WTC11 (cell line): ENCODE results near the gene UGP2. TPM values are rescaled to one million over a fixed set of nuclear protein-coding genes. Genes with fewer than 3 reads are reported as not detected.

Experiments used
- ATAC-seq: fragments of 200-7000 bp; cut with Tn5 transposase; 2 replicates; pipeline ENCODE4 v1.10.0; 2021; ENCODE audit warnings: mild to moderate bottlenecking, moderate library complexity
- CTCF ChIA-PET: fragments of 300-600 bp; sonication (Branson Sonifier 250); formaldehyde crosslinking; loops from one replicate; lab custom pipeline; 2021; ENCODE audit warnings: antibody characterized with exemption; lab: Charles Lee
- POLR2A ChIA-PET: fragments of 350-600 bp; sonication (Branson Sonifier 250); formaldehyde crosslinking; loops from one replicate; lab custom pipeline; 2021; ENCODE audit warnings: antibody characterized with exemption; lab: Charles Lee
- DNase-seq: peaks from one replicate; pipeline ENCODE4 v3.0.0; 2021; ENCODE audit warnings: low spot score
- H3K27ac Mint-ChIP-seq: 2 replicates; pipeline ENCODE4 v1.8.0; 2021; ENCODE audit warnings: mixed read lengths
- H3K27me3 Mint-ChIP-seq: 2 replicates; pipeline ENCODE4 v1.8.0; 2021; ENCODE audit warnings: low read depth, mild to moderate bottlenecking, moderate library complexity, mixed read lengths
- H3K36me3 Mint-ChIP-seq: 2 replicates; pipeline ENCODE4 v1.8.0; 2021; ENCODE audit warnings: mixed read lengths
- H3K4me1 Mint-ChIP-seq: 2 replicates; pipeline ENCODE4 v1.8.0; 2022; ENCODE audit warnings: mixed read lengths
- H3K4me3 Mint-ChIP-seq: 2 replicates; pipeline ENCODE4 v1.8.0; 2021; ENCODE audit warnings: mild to moderate bottlenecking, moderate library complexity, mixed read lengths
- H3K9me3 Mint-ChIP-seq: 2 replicates; pipeline ENCODE4 v1.8.0; 2021; ENCODE audit warnings: mixed read lengths
- ATF1 ChIP-seq: sonication (generic); formaldehyde crosslinking; IDR thresholded peaks from 2 replicates; pipeline ENCODE4 v1.8.1; 2023; ENCODE audit warnings: mild to moderate bottlenecking, moderate library complexity, missing genetic modification reagents
- EMX1 ChIP-seq: fragments of 250-450 bp; sonication (Bioruptor Pico); IDR thresholded peaks from 2 replicates; pipeline ENCODE4 v1.8.0; 2021; ENCODE audit warnings: mild to moderate bottlenecking
- ESRRA ChIP-seq: sonication (generic); formaldehyde crosslinking; IDR thresholded peaks from 2 replicates; pipeline ENCODE4 v1.8.1; 2022; ENCODE audit warnings: mild to moderate bottlenecking, missing genetic modification reagents, borderline replicate concordance
- ETV6 ChIP-seq: sonication (generic); formaldehyde crosslinking; IDR thresholded peaks from 2 replicates; pipeline ENCODE4 v1.8.1; 2022; ENCODE audit warnings: mild to moderate bottlenecking, missing genetic modification reagents
- FOXK1 ChIP-seq: sonication (generic); formaldehyde crosslinking; IDR thresholded peaks from 2 replicates; pipeline ENCODE4 v1.8.0; 2022; ENCODE audit warnings: mild to moderate bottlenecking, moderate library complexity, missing genetic modification reagents
- GABPB1 ChIP-seq: sonication (generic); formaldehyde crosslinking; IDR thresholded peaks from 2 replicates; pipeline ENCODE4 v1.8.1; 2023; ENCODE audit warnings: mild to moderate bottlenecking, missing genetic modification reagents
- HMGA2 ChIP-seq: fragments of 250-450 bp; sonication (Bioruptor Pico); IDR thresholded peaks from 2 replicates; pipeline ENCODE4 v1.4.0; 2021; ENCODE audit warnings: mild to moderate bottlenecking, moderate library complexity
- IRF2 ChIP-seq: sonication (generic); formaldehyde crosslinking; IDR thresholded peaks from 2 replicates; pipeline ENCODE4 v1.8.0; 2022; ENCODE audit warnings: low read depth, missing genetic modification reagents, borderline replicate concordance
- JUN ChIP-seq: sonication (generic); formaldehyde crosslinking; IDR thresholded peaks from 2 replicates; pipeline ENCODE4 v1.8.0; 2023; ENCODE audit warnings: mild to moderate bottlenecking, missing genetic modification reagents
- NFYB ChIP-seq: sonication (generic); formaldehyde crosslinking; conservative IDR thresholded peaks from 2 replicates; pipeline ENCODE4 v1.8.0; 2022; ENCODE audit warnings: low read depth, missing genetic modification reagents
- OVOL2 ChIP-seq: fragments of 250-450 bp; sonication (Bioruptor Pico); IDR thresholded peaks from 2 replicates; pipeline ENCODE4 v1.9.0; 2021; ENCODE audit warnings: mild to moderate bottlenecking, borderline replicate concordance
- PRRX2 ChIP-seq: fragments of 250-450 bp; sonication (Bioruptor Pico); IDR thresholded peaks from 2 replicates; pipeline ENCODE4 v1.8.0; 2021; ENCODE audit warnings: mild to moderate bottlenecking
- SOX15 ChIP-seq: fragments of 250-450 bp; sonication (Bioruptor Pico); IDR thresholded peaks from 2 replicates; pipeline ENCODE4 v1.9.0; 2021; ENCODE audit warnings: mild to moderate bottlenecking
- SP1 ChIP-seq: sonication (generic); formaldehyde crosslinking; conservative IDR thresholded peaks from 2 replicates; pipeline ENCODE4 v1.8.1; 2022; ENCODE audit warnings: missing genetic modification reagents
- ZNF121 ChIP-seq: sonication (generic); formaldehyde crosslinking; IDR thresholded peaks from 2 replicates; pipeline ENCODE4 v1.8.0; 2023; ENCODE audit warnings: missing genetic modification reagents
- ZNF232 ChIP-seq: sonication (generic); formaldehyde crosslinking; IDR thresholded peaks from 2 replicates; pipeline ENCODE4 v1.8.0; 2022; ENCODE audit warnings: mild to moderate bottlenecking, missing genetic modification reagents
- total RNA-seq: library from RNA; stranded (reverse); gene quantifications from 3 replicates; pipeline ENCODE4 v1.2.3, GENCODE V29; 2021
- TF ChIP-seq, protein P1 (sequence below): fragments of 250-450 bp; sonication (Bioruptor Pico); conservative IDR thresholded peaks from 2 replicates; pipeline ENCODE4 v1.9.0; 2021; ENCODE audit warnings: mild to moderate bottlenecking
- TF ChIP-seq, protein P2 (sequence below): sonication (generic); formaldehyde crosslinking; IDR thresholded peaks from 2 replicates; pipeline ENCODE4 v1.8.1; 2023; ENCODE audit warnings: mild to moderate bottlenecking, missing genetic modification reagents, borderline replicate concordance
- TF ChIP-seq, protein P3 (sequence below): sonication (generic); formaldehyde crosslinking; conservative IDR thresholded peaks from 2 replicates; pipeline ENCODE4 v1.8.1; 2023; ENCODE audit warnings: mild to moderate bottlenecking, low read depth, missing genetic modification reagents, moderate library complexity
- TF ChIP-seq, protein P4 (sequence below): fragments of 250-450 bp; sonication (Bioruptor Pico); IDR thresholded peaks from 2 replicates; pipeline ENCODE4 v1.9.0; 2021; ENCODE audit warnings: moderate library complexity, mild to moderate bottlenecking, inconsistent platforms, borderline replicate concordance

Gene UGP2
- total RNA-seq, 1 experiment from 2014 or later, result 543 TPM

DNA sequence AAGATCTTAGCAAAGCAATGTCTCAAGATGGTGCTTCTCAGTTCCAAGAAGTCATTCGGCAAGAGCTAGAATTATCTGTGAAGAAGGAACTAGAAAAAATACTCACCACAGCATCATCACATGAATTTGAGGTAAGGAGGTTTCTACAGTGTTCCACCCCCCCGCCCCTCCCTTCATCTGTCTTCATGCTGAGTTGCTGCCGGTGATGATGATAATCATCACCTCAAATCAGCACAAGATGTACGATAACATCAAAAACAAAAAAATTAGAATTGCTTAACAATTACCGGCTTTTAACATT, 14.6 kb downstream of the UGP2 start:
- Mint-ChIP-seq H3K36me3 (peaks cover 70% of the 10 kb centered on the region), H3K27me3 (no peaks in the 10 kb centered on the region), H3K27ac (peak overlapping the region; percentile 81), H3K9me3 (no peaks in the 10 kb centered on the region), H3K4me3 (no peak overlapping the region), H3K4me1 (peaks cover 70% of the 10 kb centered on the region)
- DNase-seq, result no peak
- no peak for ATAC-seq
- POLR2A ChIA-PET, result interaction anchor here (1.6 kb wide), 1 partner anchor 14 kb away, joined by 5 read pairs; the partner anchor contains the start of gene UGP2
- CTCF ChIA-PET, result interaction anchor here (0.7 to 1.9 kb wide), 2 partner anchors 10 to 157 kb away, joined by 3 to 4 read pairs; no protein-coding TSS in a partner anchor
- TF ChIP-seq, protein P1, sequence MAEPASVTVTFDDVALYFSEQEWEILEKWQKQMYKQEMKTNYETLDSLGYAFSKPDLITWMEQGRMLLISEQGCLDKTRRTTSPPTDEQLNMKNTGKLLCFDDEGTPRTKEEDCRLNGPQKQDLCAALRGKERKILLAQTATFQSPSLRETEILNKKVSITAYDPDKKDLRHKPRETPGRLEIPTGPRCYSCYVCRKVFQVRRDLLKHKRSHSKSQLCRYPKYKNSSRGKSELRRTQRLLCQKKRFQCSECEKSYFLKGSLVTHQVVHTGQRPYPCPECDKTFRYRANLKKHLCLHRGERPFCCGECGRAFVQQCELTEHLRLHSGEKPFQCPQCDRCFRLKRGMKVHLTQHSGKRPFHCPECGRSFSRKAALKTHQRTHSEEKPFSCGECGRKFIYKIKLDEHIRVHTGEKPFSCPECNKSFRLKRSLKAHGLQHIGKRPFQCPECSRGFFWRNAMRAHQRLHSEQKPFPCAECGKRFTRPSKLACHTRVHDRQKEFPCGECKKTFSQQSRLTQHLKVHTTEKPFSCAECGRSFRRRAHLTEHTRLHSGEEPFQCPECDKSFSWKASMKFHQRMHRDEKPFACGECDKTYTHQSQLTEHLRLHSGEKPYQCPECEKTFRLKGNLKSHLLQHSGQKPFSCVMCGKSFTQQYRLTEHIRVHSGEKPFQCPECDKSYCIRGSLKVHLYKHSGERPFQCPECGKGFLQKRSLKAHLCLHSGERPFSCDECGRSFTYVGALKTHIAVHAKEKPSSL, result no peak
- TF ChIP-seq PRRX2 (CRISPR knock-in tag), result no peak
- TF ChIP-seq, protein P2, sequence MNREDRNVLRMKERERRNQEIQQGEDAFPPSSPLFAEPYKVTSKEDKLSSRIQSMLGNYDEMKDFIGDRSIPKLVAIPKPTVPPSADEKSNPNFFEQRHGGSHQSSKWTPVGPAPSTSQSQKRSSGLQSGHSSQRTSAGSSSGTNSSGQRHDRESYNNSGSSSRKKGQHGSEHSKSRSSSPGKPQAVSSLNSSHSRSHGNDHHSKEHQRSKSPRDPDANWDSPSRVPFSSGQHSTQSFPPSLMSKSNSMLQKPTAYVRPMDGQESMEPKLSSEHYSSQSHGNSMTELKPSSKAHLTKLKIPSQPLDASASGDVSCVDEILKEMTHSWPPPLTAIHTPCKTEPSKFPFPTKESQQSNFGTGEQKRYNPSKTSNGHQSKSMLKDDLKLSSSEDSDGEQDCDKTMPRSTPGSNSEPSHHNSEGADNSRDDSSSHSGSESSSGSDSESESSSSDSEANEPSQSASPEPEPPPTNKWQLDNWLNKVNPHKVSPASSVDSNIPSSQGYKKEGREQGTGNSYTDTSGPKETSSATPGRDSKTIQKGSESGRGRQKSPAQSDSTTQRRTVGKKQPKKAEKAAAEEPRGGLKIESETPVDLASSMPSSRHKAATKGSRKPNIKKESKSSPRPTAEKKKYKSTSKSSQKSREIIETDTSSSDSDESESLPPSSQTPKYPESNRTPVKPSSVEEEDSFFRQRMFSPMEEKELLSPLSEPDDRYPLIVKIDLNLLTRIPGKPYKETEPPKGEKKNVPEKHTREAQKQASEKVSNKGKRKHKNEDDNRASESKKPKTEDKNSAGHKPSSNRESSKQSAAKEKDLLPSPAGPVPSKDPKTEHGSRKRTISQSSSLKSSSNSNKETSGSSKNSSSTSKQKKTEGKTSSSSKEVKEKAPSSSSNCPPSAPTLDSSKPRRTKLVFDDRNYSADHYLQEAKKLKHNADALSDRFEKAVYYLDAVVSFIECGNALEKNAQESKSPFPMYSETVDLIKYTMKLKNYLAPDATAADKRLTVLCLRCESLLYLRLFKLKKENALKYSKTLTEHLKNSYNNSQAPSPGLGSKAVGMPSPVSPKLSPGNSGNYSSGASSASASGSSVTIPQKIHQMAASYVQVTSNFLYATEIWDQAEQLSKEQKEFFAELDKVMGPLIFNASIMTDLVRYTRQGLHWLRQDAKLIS (CRISPR knock-in tag), result no peak
- TF ChIP-seq, protein P3, sequence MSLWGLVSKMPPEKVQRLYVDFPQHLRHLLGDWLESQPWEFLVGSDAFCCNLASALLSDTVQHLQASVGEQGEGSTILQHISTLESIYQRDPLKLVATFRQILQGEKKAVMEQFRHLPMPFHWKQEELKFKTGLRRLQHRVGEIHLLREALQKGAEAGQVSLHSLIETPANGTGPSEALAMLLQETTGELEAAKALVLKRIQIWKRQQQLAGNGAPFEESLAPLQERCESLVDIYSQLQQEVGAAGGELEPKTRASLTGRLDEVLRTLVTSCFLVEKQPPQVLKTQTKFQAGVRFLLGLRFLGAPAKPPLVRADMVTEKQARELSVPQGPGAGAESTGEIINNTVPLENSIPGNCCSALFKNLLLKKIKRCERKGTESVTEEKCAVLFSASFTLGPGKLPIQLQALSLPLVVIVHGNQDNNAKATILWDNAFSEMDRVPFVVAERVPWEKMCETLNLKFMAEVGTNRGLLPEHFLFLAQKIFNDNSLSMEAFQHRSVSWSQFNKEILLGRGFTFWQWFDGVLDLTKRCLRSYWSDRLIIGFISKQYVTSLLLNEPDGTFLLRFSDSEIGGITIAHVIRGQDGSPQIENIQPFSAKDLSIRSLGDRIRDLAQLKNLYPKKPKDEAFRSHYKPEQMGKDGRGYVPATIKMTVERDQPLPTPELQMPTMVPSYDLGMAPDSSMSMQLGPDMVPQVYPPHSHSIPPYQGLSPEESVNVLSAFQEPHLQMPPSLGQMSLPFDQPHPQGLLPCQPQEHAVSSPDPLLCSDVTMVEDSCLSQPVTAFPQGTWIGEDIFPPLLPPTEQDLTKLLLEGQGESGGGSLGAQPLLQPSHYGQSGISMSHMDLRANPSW (CRISPR knock-in tag), result no peak
- TF ChIP-seq GABPB1, result no peak
- no peak for TF ChIP-seq NFYB
- no peak for TF ChIP-seq ETV6 (CRISPR knock-in tag)
- no peak for TF ChIP-seq ZNF121 (CRISPR knock-in tag)
- TF ChIP-seq HMGA2 (CRISPR knock-in tag), result no peak
- TF ChIP-seq, protein P4, sequence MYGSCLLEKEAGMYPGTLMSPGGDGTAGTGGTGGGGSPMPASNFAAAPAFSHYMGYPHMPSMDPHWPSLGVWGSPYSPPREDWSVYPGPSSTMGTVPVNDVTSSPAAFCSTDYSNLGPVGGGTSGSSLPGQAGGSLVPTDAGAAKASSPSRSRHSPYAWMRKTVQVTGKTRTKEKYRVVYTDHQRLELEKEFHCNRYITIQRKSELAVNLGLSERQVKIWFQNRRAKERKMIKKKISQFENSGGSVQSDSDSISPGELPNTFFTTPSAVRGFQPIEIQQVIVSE (CRISPR knock-in tag), result no peak
- TF ChIP-seq EMX1 (CRISPR knock-in tag), result no peak
- no peak for TF ChIP-seq ATF1 (CRISPR knock-in tag)
- TF ChIP-seq ESRRA (CRISPR knock-in tag), result no peak
- TF ChIP-seq FOXK1 (CRISPR knock-in tag), result no peak
- no peak for TF ChIP-seq SOX15 (CRISPR knock-in tag)
- TF ChIP-seq JUN, result no peak
- no peak for TF ChIP-seq OVOL2 (CRISPR knock-in tag)
- TF ChIP-seq SP1, result no peak
- TF ChIP-seq IRF2 (CRISPR knock-in tag), result no peak
- no peak for TF ChIP-seq ZNF232 (CRISPR knock-in tag)
